GM12878 (cell line): ENCODE data around the gene EXOSC2. TPM values are rescaled to one million over a fixed set of nuclear protein-coding genes. Genes with fewer than 3 reads are reported as not detected.

Experiments
- ATAC-seq: fragments of 200-7000 bp; cut with Tn5 transposase; 3 replicates; pipeline ENCODE4 v1.9.1; 2020; ENCODE audit warnings: mild to moderate bottlenecking, moderate library complexity
- BruUV-seq: library from RNA; stranded (reverse); fragments of 400-500 nt; replicated peaks from 2 replicates; lab custom pipeline; 2021; lab: Mats Ljungman, UMichigan
- CTCF ChIA-PET: fragments of 300-600 bp; sonication (Branson Sonifier 250); formaldehyde crosslinking; extraction: SDS; loops from one replicate; lab custom pipeline; 2021; ENCODE audit warnings: inconsistent platforms; lab: Yijun Ruan, JAX
- POLR2A ChIA-PET: fragments of 350-600 bp; formaldehyde crosslinking; extraction: SDS; loops from one replicate; lab custom pipeline; 2021; ENCODE audit warnings: inconsistent platforms; lab: Charles Lee
- RAD21 ChIA-PET: fragments of 300-600 bp; sonication (Branson Sonifier 250); formaldehyde crosslinking; loops from one replicate; lab custom pipeline; 2023; ENCODE audit warnings: antibody characterized with exemption; ENCODE audit not compliant: unreplicated experiment; lab: Charles Lee
- SMC1A ChIA-PET: fragments of 300-600 bp; sonication (Branson Sonifier 250); formaldehyde crosslinking; loops from one replicate; lab custom pipeline; 2023; ENCODE audit not compliant: unreplicated experiment, uncharacterized antibody; lab: Charles Lee
- DNase-seq: peaks from one replicate; pipeline ENCODE4 v3.0.0-alpha.2; 2011; ENCODE audit warnings: low read depth, low spot score
- FAIRE-seq: peaks from 3 replicates; lab custom pipeline; 2011; peaks lifted over from hg19 to GRCh38; lab: Jason Lieb, UNC
- H2AFZ ChIP-seq: 2 replicates; pipeline ENCODE4 v1.6.0; 2011; ENCODE audit warnings: low read depth, low read length, control low read depth; ENCODE audit not compliant: control insufficient read depth
- H3K27ac ChIP-seq: 2 replicates; pipeline ENCODE4 v1.5.1; 2011; ENCODE audit warnings: control low read depth; ENCODE audit not compliant: control insufficient read depth, insufficient read depth
- H3K27me3 ChIP-seq, 2 experiments: replicated peaks in 1 of 2; 2 replicates each; pipeline versions ENCODE4 v1.6.0 to v1.6.1; 2011; ENCODE audit warnings: low read length in 1 of 2; ENCODE audit not compliant: control insufficient read depth in 2 of 2, insufficient read depth in 2 of 2
- H3K36me3 ChIP-seq, 2 experiments: 2 replicates each; pipeline ENCODE4 v1.5.1; 2011; ENCODE audit warnings: low read length in 1 of 2; ENCODE audit not compliant: control insufficient read depth in 2 of 2, insufficient read depth in 2 of 2
- H3K4me1 ChIP-seq: 2 replicates; pipeline ENCODE4 v1.6.1; 2011; ENCODE audit warnings: mild to moderate bottlenecking, low read length, moderate library complexity, mixed read lengths; ENCODE audit not compliant: control insufficient read depth, insufficient read depth
- H3K4me2 ChIP-seq: 2 replicates; pipeline ENCODE4 v1.6.0; 2011; ENCODE audit warnings: control low read depth; ENCODE audit not compliant: control insufficient read depth, insufficient read depth
- H3K4me3 ChIP-seq: fragments of 200-600 bp; sonication (generic); 2 replicates; pipeline ENCODE4 v1.5.1; 2016
- H3K79me2 ChIP-seq: 2 replicates; pipeline ENCODE4 v1.6.0; 2011; ENCODE audit warnings: low read length; ENCODE audit not compliant: control insufficient read depth, insufficient read depth
- H3K9ac ChIP-seq: 2 replicates; pipeline ENCODE4 v1.8.0; 2011; ENCODE audit warnings: low read length, control low read depth, mixed read lengths; ENCODE audit not compliant: control insufficient read depth, insufficient read depth
- H3K9me3 ChIP-seq: replicated peaks from 3 replicates; pipeline ENCODE4 v1.5.1; 2011; ENCODE audit warnings: mild to moderate bottlenecking, low read length; ENCODE audit not compliant: control insufficient read depth, insufficient read depth
- H4K20me1 ChIP-seq: 2 replicates; pipeline ENCODE4 v1.6.0; 2011; ENCODE audit not compliant: control insufficient read depth, insufficient read depth
- DPF2 ChIP-seq: fragments of 450-650 bp; IDR thresholded peaks from 2 replicates; pipeline ENCODE4 v1.6.1; 2017; ENCODE audit warnings: mild to moderate bottlenecking
- RAD21 ChIP-seq: IDR thresholded peaks from 2 replicates; pipeline ENCODE4 v1.6.1; 2011; ENCODE audit warnings: mild to moderate bottlenecking, low read depth, low read length, moderate library complexity; ENCODE audit not compliant: insufficient read depth
- USF2 ChIP-seq: IDR thresholded peaks from 2 replicates; pipeline ENCODE4 v1.6.1; 2011; ENCODE audit warnings: low read depth, low read length, improper control_type of control experiment, borderline replicate concordance
- ZNF622 ChIP-seq: fragments of 450-650 bp; IDR thresholded peaks from 2 replicates; pipeline ENCODE4 v1.6.1; 2017; ENCODE audit warnings: mild to moderate bottlenecking, inconsistent platforms
- WGBS: methylation state at CpG from one replicate; pipeline ENCODE4 v1.1.6; 2016; ENCODE audit warnings: low lambda C conversion rate; ENCODE audit not compliant: insufficient replicate concordance, insufficient coverage; ENCODE audit errors: missing lambda C conversion rate; 5-methylcytosine and 5-hydroxymethylcytosine counted together
- in situ Hi-C: fragments of 300-500 bp; cut with MboI; formaldehyde crosslinking; loops from 9 replicates; pipeline ENCODE4 v1.14.3; 2018; ENCODE audit warnings: mixed read lengths
- intact Hi-C: fragments of 100-400 bp; cut with micrococcal nuclease; formaldehyde crosslinking; loops from one replicate; pipeline ENCODE4 v1.14.2; 2022; ENCODE audit not compliant: unreplicated experiment
- polyA plus RNA-seq, 11 experiments: library from polyadenylated mRNA; depleted of rRNA in 4 of 11; unstranded in 6 of 11; stranded (reverse) in 5 of 11; fragments of >200 nt; fragmentation: Nextera tagmentation in 4 of 11; fragmentation: Illumina TruSeq in 1 of 11; extraction: Ambion mirVana in 4 of 11; extraction: Trizol in 1 of 11; gene quantifications; 1 replicate in 1 of 11; 2 replicates in 10 of 11; pipeline versions ENCODE4 v1.2.1 to v1.2.3, GENCODE V29; 2011 to 2016; ENCODE audit warnings: inconsistent platforms in 2 of 11, missing spikeins in 2 of 11, low read depth in 1 of 11
- total RNA-seq, 4 experiments: library from RNA; depleted of rRNA in 3 of 4; stranded (reverse); fragments of >200 nt in 3 of 4; fragmentation: Illumina TruSeq in 1 of 4; extraction: Trizol in 1 of 4; gene quantifications; 2 replicates each; pipeline versions ENCODE4 v1.2.1 to v1.2.3, GENCODE V29; 2013 to 2021

EXOSC2 gene
- total and polyA plus RNA-seq, 10 of the 15 experiments (the other 5 are each of a cell fraction or from before 2014, with no cell fraction given): 26.3 to 55.0 (median 48.0) TPM

DNA sequence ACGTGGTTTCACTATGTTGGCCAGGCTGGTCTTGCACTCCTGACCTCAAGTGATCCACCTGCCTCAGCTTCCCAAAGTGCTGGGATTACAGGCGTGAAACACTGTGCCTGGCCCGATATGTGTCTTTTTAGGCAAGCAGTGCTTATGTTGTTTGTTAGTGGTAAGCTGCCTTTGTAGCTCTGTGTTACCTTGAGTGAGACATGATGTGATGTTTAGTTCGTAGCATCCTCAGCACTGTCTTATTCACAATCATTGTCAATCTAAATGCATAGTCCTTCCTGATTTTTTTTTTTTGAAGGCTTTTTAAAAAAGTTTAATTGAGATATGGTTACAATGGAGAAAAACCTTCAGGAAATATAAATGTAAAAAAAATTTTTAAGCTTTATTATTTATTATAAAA is 45.5 kb downstream of the EXOSC2 start:
- ChIA-PET RAD21 (no interaction called here), CTCF (no interaction called here), POLR2A (interaction anchor here (0.9 kb wide), 1 partner anchor 33 kb away, joined by 3 read pairs; no protein-coding TSS in a partner anchor), SMC1A (interaction anchor here (0.9 to 1.8 kb wide), 3 partner anchors 15 to 24 kb away, joined by 3 read pairs; no protein-coding TSS in a partner anchor)
- no peak overlapping the region for H3K9ac ChIP-seq
- DNase-seq (no peak), FAIRE-seq (peak; percentile 7), ATAC-seq (no peak)
- H2AFZ ChIP-seq: no peak overlapping the region
- in situ Hi-C loops: no loop called here
- H3K4me3 ChIP-seq: no peak overlapping the region
- no peaks in the 10 kb centered on the region for H3K27me3 ChIP-seq
- intact Hi-C loops: no loop called here
- H3K36me3 ChIP-seq: 0 out of 4 replicates have a peak, but pooled peaks cover 0 to 1% of the 10 kb centered on the region in 2 experiments
- no peaks in the 10 kb centered on the region for H4K20me1 ChIP-seq
- no TSS peak for BruUV-seq
- 90% methylated on average over 4 of the region's 4 CpGs for WGBS
- H3K79me2 ChIP-seq: no peaks in the 10 kb centered on the region; the same call in none of the 2 replicates
- H3K4me1 ChIP-seq: no peaks in the 10 kb centered on the region
- no peaks in the 10 kb centered on the region; the same call in 2 of the 3 replicates for H3K9me3 ChIP-seq
- no peak overlapping the region for H3K4me2 ChIP-seq
- TF ChIP-seq DPF2: no peak
- no peak for TF ChIP-seq USF2
- TF ChIP-seq ZNF622: no peak
- H3K27ac ChIP-seq: no peak overlapping the region

DNA sequence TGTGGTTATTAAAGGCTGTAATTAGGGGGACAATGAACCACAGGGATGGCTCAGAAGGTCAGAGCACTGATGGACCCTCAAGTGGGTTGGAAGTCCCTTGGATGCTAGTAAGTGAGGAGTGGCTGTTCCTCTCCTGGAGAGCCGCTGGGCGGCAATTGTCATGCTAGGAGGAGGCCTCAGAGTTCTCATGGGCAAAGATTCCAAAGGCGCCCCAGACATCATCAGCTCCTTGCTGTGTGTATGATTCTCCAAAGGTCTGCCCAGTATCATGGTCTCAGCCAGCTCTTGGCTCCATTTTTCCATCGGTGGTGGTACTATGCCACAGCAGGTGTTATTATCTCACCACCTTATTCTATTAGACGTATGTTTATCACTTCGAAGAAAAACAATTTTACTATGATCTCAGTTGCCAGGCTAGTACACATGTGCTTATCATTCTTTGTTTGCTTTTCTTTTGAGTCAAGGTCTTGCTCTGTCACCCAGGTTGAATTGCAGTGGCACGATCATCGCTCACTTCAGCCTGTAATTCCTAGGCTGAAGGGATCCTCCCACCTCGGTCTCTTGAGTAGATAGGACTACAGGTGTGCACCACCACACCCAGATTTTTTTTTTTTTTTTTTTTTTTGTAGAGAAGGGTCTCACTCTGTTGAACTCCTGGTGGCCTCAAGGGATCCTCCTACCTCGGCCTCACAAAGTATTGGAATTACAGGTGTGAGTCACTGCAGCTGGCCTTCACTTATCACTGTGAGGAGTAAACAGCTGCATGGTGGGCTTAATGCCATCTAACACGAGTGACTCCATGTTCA is 46.8 kb downstream of the EXOSC2 start:
- in situ Hi-C loops: no loop called here
- DNase-seq: no peak
- TF ChIP-seq RAD21: no peak
- no peak for ATAC-seq
- H3K79me2 ChIP-seq: no peaks in the 10 kb centered on the region; the same call in none of the 2 replicates
- no peak for FAIRE-seq
- H3K4me1 ChIP-seq: no peaks in the 10 kb centered on the region
- no peak overlapping the region for H2AFZ ChIP-seq
- H3K4me3 ChIP-seq: no peak overlapping the region
- no TSS peak for BruUV-seq
- 78% methylated on average over 11 of the region's 11 CpGs for WGBS
- RAD21 ChIA-PET: no interaction called here
- H4K20me1 ChIP-seq: no peaks in the 10 kb centered on the region
- no peak overlapping the region for H3K9ac ChIP-seq
- H3K9me3 ChIP-seq: no peaks in the 10 kb centered on the region; the same call in 2 of the 3 replicates
- H3K27ac ChIP-seq: no peak overlapping the region
- CTCF ChIA-PET: no interaction called here
- H3K27me3 ChIP-seq: no peaks in the 10 kb centered on the region
- 0 out of 4 replicates have a peak, but pooled peaks cover 0 to 1% of the 10 kb centered on the region in 2 experiments for H3K36me3 ChIP-seq
- SMC1A ChIA-PET: no interaction called here
- POLR2A ChIA-PET: interaction anchor here (0.9 kb wide), 1 partner anchor 31 kb away, joined by 3 read pairs; no protein-coding TSS in a partner anchor
- no peak overlapping the region for H3K4me2 ChIP-seq
- intact Hi-C loops: no loop called here
